ENCODE measurements around the gene NFKB1. TPM values are rescaled to one million over a fixed set of nuclear protein-coding genes. Genes with fewer than 3 reads are reported as not detected.

Gene NFKB1
- total and polyA plus RNA-seq, 10 of the 15 experiments (the other 5 are each of a cell fraction or from before 2014, with no cell fraction given) = 8.7 to 110 (median 57.3) TPM

DNA sequence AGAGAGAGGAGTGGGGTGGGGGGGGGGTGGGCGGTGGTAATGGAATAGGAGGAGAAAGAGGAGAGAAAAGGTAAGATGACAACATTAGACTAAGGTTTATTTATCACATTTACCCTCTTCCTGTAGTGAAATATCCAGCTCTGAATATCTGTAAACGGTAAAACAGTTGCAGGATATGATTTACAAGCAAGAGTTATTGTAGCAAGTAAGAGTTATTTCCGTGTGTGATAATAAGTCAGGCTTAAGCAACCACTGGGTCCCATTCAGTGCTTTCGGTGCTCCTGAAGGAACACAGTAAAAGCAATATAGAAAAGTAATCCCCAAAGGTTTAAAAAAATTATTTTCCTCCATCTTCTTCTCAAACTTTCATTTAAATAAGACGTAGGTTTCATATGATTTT, 156.0 kb downstream of the NFKB1 start (continued):
- no peak for TF ChIP-seq POLR2AphosphoS5 (IDR thresholded peaks at IDR 0.05; ENCODE audit: low read length)
- no peak for TF ChIP-seq TCF3 (IDR thresholded peaks at IDR 0.05; ENCODE audit: borderline replicate concordance, insufficient read depth, low read depth, low read length)
- TF ChIP-seq GATAD2B (conservative IDR thresholded peaks at IDR 0.05; ENCODE audit: low read depth) = no peak
- TF ChIP-seq RAD21 (IDR thresholded peaks at IDR 0.05; ENCODE audit: insufficient read depth, low read depth, low read length) = no peak
- TF ChIP-seq BRCA1 (IDR thresholded peaks at IDR 0.05; ENCODE audit: low read depth, low read length) = no peak
- TF ChIP-seq TCF12 (IDR thresholded peaks at IDR 0.05; ENCODE audit: low read depth, low read length) = no peak
- no peak for TF ChIP-seq RCOR1 (conservative IDR thresholded peaks at IDR 0.05; ENCODE audit: low read depth, low read length)
- TF ChIP-seq ZSCAN29 (IDR thresholded peaks at IDR 0.05) = no peak
- no peak for TF ChIP-seq YBX1 (IDR thresholded peaks at IDR 0.05)
- TF ChIP-seq POU2F2 (IDR thresholded peaks at IDR 0.05; ENCODE audit: borderline replicate concordance, low read depth, low read length) = no peak

DNA sequence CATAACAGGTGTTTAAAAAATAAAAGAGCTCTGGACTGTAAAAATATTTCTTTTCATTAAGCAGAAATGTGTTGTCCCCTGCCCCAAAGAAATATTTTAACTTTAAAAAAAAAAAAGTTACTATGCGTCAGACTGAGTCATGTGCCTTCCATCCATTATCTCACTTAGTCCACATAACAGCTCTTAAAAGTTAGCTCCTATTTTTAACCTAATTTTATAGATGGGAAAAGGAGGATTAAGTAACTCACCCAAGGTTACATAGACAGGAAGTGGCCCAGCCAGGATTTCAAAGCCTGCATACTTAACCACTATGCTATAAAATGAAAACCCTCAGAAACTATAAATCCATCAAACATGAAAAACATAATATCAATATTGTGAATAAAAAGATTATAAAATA, 161.9 kb downstream of the NFKB1 start:
- H3K4me3 ChIP-seq = no peak overlapping the region
- H3K36me3 ChIP-seq (ENCODE audit: control insufficient read depth in 2 of 2, insufficient read depth in 2 of 2, low read length in 1 of 2) = peaks cover 0 to 8% of the 10 kb centered on the region in 2 experiments; a peak in 2 of 4 replicates
- FAIRE-seq (no peak), DNase-seq (ENCODE audit: low read depth, low spot score) (no peak), ATAC-seq (no peak)
- H3K9me3 ChIP-seq (replicated peaks; ENCODE audit: control insufficient read depth, insufficient read depth, low read length) = no peaks in the 10 kb centered on the region
- ChIA-PET SMC1A (ENCODE audit: uncharacterized antibody, unreplicated experiment) (interaction anchor here (0.7 to 1.4 kb wide), 3 partner anchors 11 to 73 kb away, joined by 3 to 4 read pairs (median 3); no protein-coding TSS in a partner anchor), POLR2A (no interaction called here), RAD21 (ENCODE audit: unreplicated experiment) (interaction anchor here (0.8 kb wide), 1 partner anchor 24 kb away, joined by 5 read pairs; no protein-coding TSS in a partner anchor), CTCF (no interaction called here)
- H3K4me1 ChIP-seq (ENCODE audit: control insufficient read depth, insufficient read depth, low read length) = no peaks in the 10 kb centered on the region
- in situ Hi-C loops (cut with MboI) = no loop called here
- no peak overlapping the region for H3K4me2 ChIP-seq (ENCODE audit: control insufficient read depth, insufficient read depth)
- H2AFZ ChIP-seq (ENCODE audit: control insufficient read depth, low read depth, low read length) = no peak overlapping the region
- H3K27ac ChIP-seq (ENCODE audit: control insufficient read depth, insufficient read depth) = no peak overlapping the region
- no TSS peak for BruUV-seq (replicated peaks)
- intact Hi-C loops (cut with micrococcal nuclease; ENCODE audit: unreplicated experiment) = no loop called here
- H3K9ac ChIP-seq (ENCODE audit: control insufficient read depth, insufficient read depth, low read length) = no peak overlapping the region
- H4K20me1 ChIP-seq (ENCODE audit: control insufficient read depth, insufficient read depth) = no peaks in the 10 kb centered on the region
- no peak for TF ChIP-seq SMARCA5 (IDR thresholded peaks at IDR 0.05)
- TF ChIP-seq, protein P1, sequence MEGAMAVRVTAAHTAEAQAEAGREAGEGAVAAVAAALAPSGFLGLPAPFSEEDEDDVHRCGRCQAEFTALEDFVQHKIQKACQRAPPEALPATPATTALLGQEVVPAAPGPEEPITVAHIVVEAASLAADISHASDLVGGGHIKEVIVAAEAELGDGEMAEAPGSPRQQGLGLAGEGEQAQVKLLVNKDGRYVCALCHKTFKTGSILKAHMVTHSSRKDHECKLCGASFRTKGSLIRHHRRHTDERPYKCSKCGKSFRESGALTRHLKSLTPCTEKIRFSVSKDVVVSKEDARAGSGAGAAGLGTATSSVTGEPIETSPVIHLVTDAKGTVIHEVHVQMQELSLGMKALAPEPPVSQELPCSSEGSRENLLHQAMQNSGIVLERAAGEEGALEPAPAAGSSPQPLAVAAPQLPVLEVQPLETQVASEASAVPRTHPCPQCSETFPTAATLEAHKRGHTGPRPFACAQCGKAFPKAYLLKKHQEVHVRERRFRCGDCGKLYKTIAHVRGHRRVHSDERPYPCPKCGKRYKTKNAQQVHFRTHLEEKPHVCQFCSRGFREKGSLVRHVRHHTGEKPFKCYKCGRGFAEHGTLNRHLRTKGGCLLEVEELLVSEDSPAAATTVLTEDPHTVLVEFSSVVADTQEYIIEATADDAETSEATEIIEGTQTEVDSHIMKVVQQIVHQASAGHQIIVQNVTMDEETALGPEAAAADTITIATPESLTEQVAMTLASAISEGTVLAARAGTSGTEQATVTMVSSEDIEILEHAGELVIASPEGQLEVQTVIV (IDR thresholded peaks at IDR 0.05; ENCODE audit: borderline replicate concordance, partially characterized antibody) = no peak
- TF ChIP-seq, protein P2, sequence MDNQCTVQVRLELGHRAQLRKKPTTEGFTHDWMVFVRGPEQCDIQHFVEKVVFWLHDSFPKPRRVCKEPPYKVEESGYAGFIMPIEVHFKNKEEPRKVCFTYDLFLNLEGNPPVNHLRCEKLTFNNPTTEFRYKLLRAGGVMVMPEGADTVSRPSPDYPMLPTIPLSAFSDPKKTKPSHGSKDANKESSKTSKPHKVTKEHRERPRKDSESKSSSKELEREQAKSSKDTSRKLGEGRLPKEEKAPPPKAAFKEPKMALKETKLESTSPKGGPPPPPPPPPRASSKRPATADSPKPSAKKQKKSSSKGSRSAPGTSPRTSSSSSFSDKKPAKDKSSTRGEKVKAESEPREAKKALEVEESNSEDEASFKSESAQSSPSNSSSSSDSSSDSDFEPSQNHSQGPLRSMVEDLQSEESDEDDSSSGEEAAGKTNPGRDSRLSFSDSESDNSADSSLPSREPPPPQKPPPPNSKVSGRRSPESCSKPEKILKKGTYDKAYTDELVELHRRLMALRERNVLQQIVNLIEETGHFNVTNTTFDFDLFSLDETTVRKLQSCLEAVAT (IDR thresholded peaks at IDR 0.05) = no peak
- TF ChIP-seq SMC3 (IDR thresholded peaks at IDR 0.05; ENCODE audit: borderline replicate concordance, low read length) = no peak
- TF ChIP-seq CBX5 (IDR thresholded peaks at IDR 0.05; ENCODE audit: low read depth) = no peak
- no peak for TF ChIP-seq CHD4 (IDR thresholded peaks at IDR 0.05)
- TF ChIP-seq IRF4 (IDR thresholded peaks at IDR 0.05; ENCODE audit: low read depth, low read length) = no peak
- H3K79me2 ChIP-seq (ENCODE audit: control insufficient read depth, insufficient read depth, low read length) = no peaks in the 10 kb centered on the region
- whole genome bisulfite sequencing (ENCODE audit: insufficient coverage, insufficient replicate concordance, low lambda C conversion rate, missing lambda C conversion rate) = 92% methylated on average over 1 of the region's 1 CpG
- H3K27me3 ChIP-seq (replicated peaks in 1 of 2; ENCODE audit: control insufficient read depth in 2 of 2, insufficient read depth in 2 of 2, low read length in 1 of 2) = no peaks in the 10 kb centered on the region
